HepG2 (cell line): ENCODE measurements around the gene ZNF764. TPM values are rescaled to one million over a fixed set of nuclear protein-coding genes. Genes with fewer than 3 reads are reported as not detected.

Source experiments
- ADNP ChIP-seq: sonication (generic); formaldehyde crosslinking; IDR thresholded peaks from 2 replicates; pipeline ENCODE4 v1.4.0; 2020; ENCODE audit warnings: missing genetic modification reagents
- DBP ChIP-seq: sonication (generic); formaldehyde crosslinking; IDR thresholded peaks from 2 replicates; pipeline ENCODE4 v1.4.0; 2020; ENCODE audit warnings: missing genetic modification reagents; ENCODE audit errors: not compliant biosample characterization
- ERF ChIP-seq: IDR thresholded peaks from 2 replicates; pipeline ENCODE4 v1.6.1; 2018; ENCODE audit warnings: missing biosample characterization, missing genetic modification reagents
- FOXA1 ChIP-seq, 2 experiments: fragments of 450-650 bp in 1 of 2; sonication (generic) in 1 of 2; formaldehyde crosslinking in 1 of 2; IDR thresholded peaks; 2 replicates each; pipeline versions ENCODE4 v1.4.0 to v1.6.1; 2016 to 2020; ENCODE audit warnings: missing genetic modification reagents in 1 of 2
- KDM2A ChIP-seq: sonication (generic); formaldehyde crosslinking; IDR thresholded peaks from 2 replicates; pipeline ENCODE4 v1.4.0; 2020; ENCODE audit warnings: low read depth, missing genetic modification reagents, borderline replicate concordance
- NFE2L1 ChIP-seq: sonication (generic); formaldehyde crosslinking; IDR thresholded peaks from 2 replicates; pipeline ENCODE4 v1.4.0; 2020; ENCODE audit warnings: missing genetic modification reagents, mild to moderate bottlenecking, borderline replicate concordance
- NPAS2 ChIP-seq: sonication (generic); formaldehyde crosslinking; IDR thresholded peaks from 2 replicates; pipeline ENCODE4 v1.8.0; 2022; ENCODE audit warnings: mild to moderate bottlenecking, missing genetic modification reagents, borderline replicate concordance
- POLR2A ChIP-seq, 2 experiments: IDR thresholded peaks; 2 replicates each; pipeline ENCODE4 v1.6.1; 2011; ENCODE audit warnings: low read depth in 2 of 2, low read length in 2 of 2, mild to moderate bottlenecking in 1 of 2, moderate library complexity in 1 of 2; ENCODE audit not compliant: insufficient read depth in 1 of 2
- RBFOX2 ChIP-seq: fragments of 200-400 bp; formaldehyde crosslinking; IDR thresholded peaks from 2 replicates; pipeline ENCODE4 v1.6.1; 2017; ENCODE audit warnings: low read depth, mild to moderate bottlenecking, low read length
- SIX1 ChIP-seq: sonication (generic); formaldehyde crosslinking; IDR thresholded peaks from 2 replicates; pipeline ENCODE4 v1.4.0; 2020; ENCODE audit warnings: missing genetic modification reagents, borderline replicate concordance
- SOX6 ChIP-seq, 2 experiments: fragments of 450-650 bp in 1 of 2; sonication (generic) in 1 of 2; formaldehyde crosslinking in 1 of 2; IDR thresholded peaks; 2 replicates each; pipeline versions ENCODE4 v1.4.0 to v1.6.1; 2017 to 2020; ENCODE audit warnings: antibody characterized with exemption in 1 of 2, mild to moderate bottlenecking in 1 of 2, missing genetic modification reagents in 1 of 2
- ZC3H13 ChIP-seq: sonication (generic); formaldehyde crosslinking; IDR thresholded peaks from 2 replicates; pipeline ENCODE4 v1.8.1; 2023; ENCODE audit warnings: mild to moderate bottlenecking, missing genetic modification reagents, moderate library complexity
- ZNF569 ChIP-seq: sonication (generic); formaldehyde crosslinking; IDR thresholded peaks from 2 replicates; pipeline ENCODE4 v1.5.0; 2020; ENCODE audit warnings: mild to moderate bottlenecking, missing genetic modification reagents, moderate library complexity, borderline replicate concordance
- ZNF792 ChIP-seq: IDR thresholded peaks from 2 replicates; pipeline ENCODE4 v1.6.1; 2016
- ZNF891 ChIP-seq: sonication (generic); formaldehyde crosslinking; IDR thresholded peaks from 2 replicates; pipeline ENCODE4 v1.5.0; 2020; ENCODE audit warnings: mild to moderate bottlenecking, missing genetic modification reagents
- ZSCAN20 ChIP-seq: sonication (generic); formaldehyde crosslinking; IDR thresholded peaks from 2 replicates; pipeline ENCODE4 v1.4.0; 2020; ENCODE audit warnings: missing genetic modification reagents, mild to moderate bottlenecking, borderline replicate concordance
- polyA plus RNA-seq, 8 experiments: library from polyadenylated mRNA; depleted of rRNA in 3 of 8; stranded (reverse) in 7 of 8; unstranded in 1 of 8; fragments of >200 nt; fragmentation: Illumina TruSeq in 4 of 8; extraction: Trizol in 4 of 8; gene quantifications; 2 replicates each; pipeline versions ENCODE4 v1.2.1 to v1.2.3, GENCODE V29; 2011 to 2016; ENCODE audit warnings: low read depth in 4 of 8, missing spikeins in 1 of 8, mixed read lengths in 1 of 8; ENCODE audit not compliant: insufficient read depth in 1 of 8
- total RNA-seq, 5 experiments: library from RNA; depleted of rRNA; stranded (reverse); fragments of >200 nt; fragmentation: Illumina TruSeq; extraction: Trizol; gene quantifications; 2 replicates each; pipeline ENCODE4 v1.2.3, GENCODE V29; 2016; ENCODE audit warnings: low read depth in 1 of 5
- TF ChIP-seq, protein P1 (sequence below): sonication (generic); formaldehyde crosslinking; IDR thresholded peaks from 2 replicates; pipeline ENCODE4 v1.4.0; 2020; ENCODE audit warnings: mild to moderate bottlenecking, missing genetic modification reagents
- TF ChIP-seq, protein P2 (sequence below): sonication (generic); formaldehyde crosslinking; IDR thresholded peaks from 2 replicates; pipeline ENCODE4 v1.8.0; 2022; ENCODE audit warnings: mild to moderate bottlenecking, missing genetic modification reagents; ENCODE audit not compliant: insufficient replicate concordance
- TF ChIP-seq, protein P3 (sequence below): sonication (generic); formaldehyde crosslinking; IDR thresholded peaks from 2 replicates; pipeline ENCODE4 v1.4.0; 2020; ENCODE audit warnings: mild to moderate bottlenecking, missing genetic modification reagents

The ZNF764 gene
- total and polyA plus RNA-seq, 2 of the 13 experiments (the other 11 are each of a cell fraction or from before 2014, with no cell fraction given), result 4.1 to 9.1 TPM

DNA sequence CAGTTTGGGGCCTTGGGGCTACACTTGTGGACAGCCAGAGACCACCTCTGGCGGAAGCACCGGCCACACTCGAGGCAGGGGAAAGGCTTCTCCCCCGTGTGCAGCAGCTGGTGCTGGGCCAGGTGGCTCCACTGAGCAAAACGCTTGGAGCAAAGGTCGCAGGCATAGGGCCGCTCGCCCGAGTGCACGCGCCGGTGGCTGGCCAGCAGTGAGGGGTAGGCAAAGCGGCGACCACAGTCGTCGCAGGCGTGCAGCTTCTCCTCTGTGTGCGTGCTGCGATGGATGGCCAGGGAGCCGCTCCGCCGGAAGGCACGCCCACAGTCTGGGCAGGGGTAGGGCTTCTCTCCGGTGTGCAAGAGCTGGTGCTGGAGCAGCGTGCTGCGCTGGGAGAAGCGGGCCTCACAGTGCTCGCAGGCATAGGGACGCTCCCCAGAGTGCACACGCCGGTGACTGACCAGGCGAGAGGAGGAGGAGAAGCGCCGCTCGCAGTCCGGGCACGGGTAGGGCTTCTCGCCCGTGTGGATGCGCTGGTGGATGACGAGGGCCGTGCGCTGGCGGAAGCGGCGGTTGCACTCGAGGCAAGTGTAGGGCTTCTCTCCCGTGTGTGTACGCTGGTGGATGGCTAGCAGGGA lies 46.3 kb upstream of the ZNF764 start (continued):
- TF ChIP-seq, protein P1, sequence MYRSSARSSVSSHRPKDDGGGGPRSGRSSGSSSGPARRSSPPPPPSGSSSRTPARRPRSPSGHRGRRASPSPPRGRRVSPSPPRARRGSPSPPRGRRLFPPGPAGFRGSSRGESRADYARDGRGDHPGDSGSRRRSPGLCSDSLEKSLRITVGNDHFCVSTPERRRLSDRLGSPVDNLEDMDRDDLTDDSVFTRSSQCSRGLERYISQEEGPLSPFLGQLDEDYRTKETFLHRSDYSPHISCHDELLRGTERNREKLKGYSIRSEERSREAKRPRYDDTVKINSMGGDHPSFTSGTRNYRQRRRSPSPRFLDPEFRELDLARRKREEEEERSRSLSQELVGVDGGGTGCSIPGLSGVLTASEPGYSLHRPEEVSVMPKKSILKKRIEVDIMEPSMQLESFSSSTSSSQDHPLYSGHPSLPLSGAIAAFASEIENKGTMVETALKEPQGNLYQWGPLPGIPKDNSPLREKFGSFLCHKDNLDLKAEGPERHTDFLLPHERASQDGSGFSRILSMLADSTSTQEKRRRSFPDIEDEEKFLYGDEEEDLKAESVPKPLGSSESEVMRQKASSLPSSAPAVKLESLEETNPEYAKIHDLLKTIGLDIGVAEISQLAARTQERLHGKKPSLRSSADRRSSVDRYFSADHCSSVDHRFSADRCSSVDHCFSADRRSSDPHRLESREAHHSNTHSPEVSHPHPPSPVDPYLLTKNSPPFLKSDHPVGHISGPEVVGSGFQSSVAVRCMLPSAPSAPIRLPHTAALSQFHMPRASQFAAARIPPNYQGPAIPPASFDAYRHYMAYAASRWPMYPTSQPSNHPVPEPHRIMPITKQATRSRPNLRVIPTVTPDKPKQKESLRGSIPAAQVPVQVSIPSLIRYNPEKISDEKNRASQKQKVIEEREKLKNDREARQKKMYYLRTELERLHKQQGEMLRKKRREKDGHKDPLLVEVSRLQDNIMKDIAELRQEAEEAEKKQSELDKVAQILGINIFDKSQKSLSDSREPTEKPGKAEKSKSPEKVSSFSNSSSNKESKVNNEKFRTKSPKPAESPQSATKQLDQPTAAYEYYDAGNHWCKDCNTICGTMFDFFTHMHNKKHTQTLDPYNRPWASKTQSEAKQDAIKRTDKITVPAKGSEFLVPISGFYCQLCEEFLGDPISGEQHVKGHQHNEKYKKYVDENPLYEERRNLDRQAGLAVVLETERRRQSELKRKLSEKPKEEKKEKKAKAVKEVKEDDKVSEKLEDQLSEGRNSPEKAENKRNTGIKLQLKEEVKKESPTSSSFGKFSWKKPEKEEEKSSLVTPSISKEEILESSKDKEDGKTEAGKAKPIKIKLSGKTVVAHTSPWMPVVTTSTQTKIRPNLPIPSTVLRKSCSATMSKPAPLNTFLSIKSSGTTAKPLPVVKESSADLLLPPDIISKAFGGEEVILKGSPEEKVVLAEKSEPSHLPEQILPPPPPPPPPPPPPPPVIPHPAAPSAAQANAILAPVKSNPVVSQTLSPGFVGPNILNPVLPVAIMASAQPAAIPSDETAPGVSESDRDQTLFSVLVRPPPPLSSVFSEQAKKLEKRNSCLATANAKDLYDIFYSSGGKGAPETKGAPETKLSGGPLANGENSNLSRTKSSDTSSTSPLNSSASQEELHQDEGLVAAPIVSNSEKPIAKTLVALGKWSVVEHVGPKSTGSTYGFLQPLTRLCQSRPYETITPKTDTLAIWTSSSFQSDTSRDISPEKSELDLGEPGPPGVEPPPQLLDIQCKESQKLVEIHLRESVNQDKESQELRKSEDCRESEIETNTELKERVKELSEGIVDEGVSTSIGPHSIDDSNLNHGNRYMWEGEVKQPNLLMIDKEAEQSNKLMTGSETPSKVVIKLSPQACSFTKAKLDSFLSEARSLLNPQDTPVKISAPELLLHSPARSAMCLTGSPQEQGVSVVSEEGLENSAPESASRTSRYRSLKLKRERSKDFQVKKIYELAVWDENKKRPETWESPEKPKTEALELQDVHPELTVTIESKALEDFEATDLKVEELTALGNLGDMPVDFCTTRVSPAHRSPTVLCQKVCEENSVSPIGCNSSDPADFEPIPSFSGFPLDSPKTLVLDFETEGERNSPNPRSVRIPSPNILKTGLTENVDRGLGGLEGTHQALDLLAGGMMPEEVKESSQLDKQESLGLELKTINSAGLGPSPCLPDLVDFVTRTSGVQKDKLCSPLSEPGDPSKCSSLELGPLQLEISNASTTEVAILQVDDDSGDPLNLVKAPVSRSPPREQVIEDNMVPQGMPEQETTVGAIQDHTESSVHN (CRISPR knock-in tag), result no peak
- TF ChIP-seq ZSCAN20 (CRISPR knock-in tag), result no peak
- TF ChIP-seq FOXA1 (IDR thresholded peaks at IDR 0.05), result no peak
- TF ChIP-seq FOXA1 (CRISPR knock-in tag; IDR thresholded peaks at IDR 0.05), result no peak
- no peak for TF ChIP-seq NPAS2 (CRISPR knock-in tag)
- TF ChIP-seq RBFOX2, result peak; percentile 79
- TF ChIP-seq ZNF569, result no peak
- TF ChIP-seq SIX1 (CRISPR knock-in tag), result no peak
- TF ChIP-seq ADNP (CRISPR knock-in tag), result no peak
- TF ChIP-seq, protein P2, sequence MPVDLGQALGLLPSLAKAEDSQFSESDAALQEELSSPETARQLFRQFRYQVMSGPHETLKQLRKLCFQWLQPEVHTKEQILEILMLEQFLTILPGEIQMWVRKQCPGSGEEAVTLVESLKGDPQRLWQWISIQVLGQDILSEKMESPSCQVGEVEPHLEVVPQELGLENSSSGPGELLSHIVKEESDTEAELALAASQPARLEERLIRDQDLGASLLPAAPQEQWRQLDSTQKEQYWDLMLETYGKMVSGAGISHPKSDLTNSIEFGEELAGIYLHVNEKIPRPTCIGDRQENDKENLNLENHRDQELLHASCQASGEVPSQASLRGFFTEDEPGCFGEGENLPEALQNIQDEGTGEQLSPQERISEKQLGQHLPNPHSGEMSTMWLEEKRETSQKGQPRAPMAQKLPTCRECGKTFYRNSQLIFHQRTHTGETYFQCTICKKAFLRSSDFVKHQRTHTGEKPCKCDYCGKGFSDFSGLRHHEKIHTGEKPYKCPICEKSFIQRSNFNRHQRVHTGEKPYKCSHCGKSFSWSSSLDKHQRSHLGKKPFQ (CRISPR knock-in tag), result no peak
- TF ChIP-seq ERF (CRISPR knock-in tag), result no peak
- no peak for TF ChIP-seq SOX6 (IDR thresholded peaks at IDR 0.05)
- no peak for TF ChIP-seq SOX6 (CRISPR knock-in tag; IDR thresholded peaks at IDR 0.05)
- TF ChIP-seq, protein P3, sequence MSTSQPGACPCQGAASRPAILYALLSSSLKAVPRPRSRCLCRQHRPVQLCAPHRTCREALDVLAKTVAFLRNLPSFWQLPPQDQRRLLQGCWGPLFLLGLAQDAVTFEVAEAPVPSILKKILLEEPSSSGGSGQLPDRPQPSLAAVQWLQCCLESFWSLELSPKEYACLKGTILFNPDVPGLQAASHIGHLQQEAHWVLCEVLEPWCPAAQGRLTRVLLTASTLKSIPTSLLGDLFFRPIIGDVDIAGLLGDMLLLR (CRISPR knock-in tag), result no peak
- TF ChIP-seq KDM2A (CRISPR knock-in tag), result no peak
- no peak for TF ChIP-seq NFE2L1 (CRISPR knock-in tag)
- TF ChIP-seq ZC3H13, result peak; percentile 91
- 0 out of 4 replicates have a peak, but pooled peaks of 1 of the 2 experiments have one; percentile 10 for TF ChIP-seq POLR2A (IDR thresholded peaks at IDR 0.05; ENCODE audit: insufficient read depth in 1 of 2, low read depth in 2 of 2, low read length in 2 of 2)
- no peak for TF ChIP-seq ZNF891 (CRISPR knock-in tag)
- TF ChIP-seq ZNF792 (CRISPR knock-in tag), result no peak
- no peak for TF ChIP-seq DBP (CRISPR knock-in tag)
